Gastroesophageal sphincter (tissue), 4 donors: ENCODE data around the gene TTC9. TPM values are rescaled to one million over a fixed set of nuclear protein-coding genes. Genes with fewer than 3 reads are reported as not detected.

Experiments
- ATAC-seq: fragments of 150-250 bp; one replicate; pipeline ENCODE4 v1.9.1; 2016; ENCODE audit warnings: mild to moderate bottlenecking, moderate library complexity
- H3K27ac ChIP-seq, 4 donors: fragments of 200-600 bp; sonication (generic) in 3 of 4; 1 replicate in 3 of 4; 2 replicates in 1 of 4; pipeline ENCODE4 v1.5.1; 2016 to 2019
- H3K27me3 ChIP-seq: fragments of 200-600 bp; sonication (generic); one replicate; pipeline ENCODE4 v1.5.1; 2019
- H3K36me3 ChIP-seq, 2 donors: fragments of 200-600 bp; sonication (generic); one replicate each; pipeline ENCODE4 v1.5.1; 2019; ENCODE audit warnings: control low read depth in 1 of 2
- H3K4me1 ChIP-seq, 3 donors: fragments of 200-600 bp; sonication (generic); 1 replicate in 2 of 3; 2 replicates in 1 of 3; pipeline ENCODE4 v1.5.1; 2016 to 2019; ENCODE audit warnings: control low read depth in 2 of 3
- H3K4me3 ChIP-seq, 2 donors: fragments of 200-600 bp; sonication (generic); one replicate each; pipeline ENCODE4 v1.5.1; 2019; ENCODE audit warnings: mild to moderate bottlenecking in 1 of 2, moderate library complexity in 1 of 2
- H3K9me3 ChIP-seq, 3 donors: fragments of 200-600 bp; sonication (generic); one replicate each; pipeline ENCODE4 v1.5.1; 2017 to 2019; ENCODE audit warnings: control low read depth in 2 of 3
- EP300 ChIP-seq: sonication (generic); formaldehyde crosslinking; IDR thresholded peaks from one replicate; pipeline ENCODE4 v1.6.1; 2017; ENCODE audit warnings: antibody characterized with exemption, mild to moderate bottlenecking
- POLR2A ChIP-seq, 2 donors: fragments of 450-650 bp; IDR thresholded peaks; one replicate each; pipeline ENCODE4 v1.6.1; 2017; ENCODE audit warnings: antibody characterized with exemption in 2 of 2, mild to moderate bottlenecking in 2 of 2, moderate library complexity in 1 of 2
- POLR2AphosphoS5 ChIP-seq: sonication (generic); formaldehyde crosslinking; IDR thresholded peaks from one replicate; pipeline ENCODE4 v1.6.1; 2017; ENCODE audit warnings: antibody characterized with exemption
- WGBS, 2 donors: methylation state at CpG; one replicate each; pipeline ENCODE4 v1.1.5; 2018; ENCODE audit warnings: low coverage in 1 of 2; 5-methylcytosine and 5-hydroxymethylcytosine counted together
- total RNA-seq, 4 donors: library from RNA; depleted of rRNA; stranded (reverse); fragments of >200 nt; gene quantifications; one replicate each; pipeline ENCODE4 v1.1.0, GENCODE V29; 2016
- TF ChIP-seq, protein P1 (sequence below), 4 experiments: fragments of 200-600 bp in 2 of 4; fragments of 450-650 bp in 2 of 4; sonication (generic) in 1 of 4; IDR thresholded peaks; one replicate each; pipeline ENCODE4 v1.5.1; 2017 to 2019; ENCODE audit warnings: antibody characterized with exemption in 4 of 4, mild to moderate bottlenecking in 2 of 4, moderate library complexity in 2 of 4

TTC9 gene
- total RNA-seq, 4 donors from 2014 or later: 0.40 to 7.3 (median 1.6) TPM

DNA sequence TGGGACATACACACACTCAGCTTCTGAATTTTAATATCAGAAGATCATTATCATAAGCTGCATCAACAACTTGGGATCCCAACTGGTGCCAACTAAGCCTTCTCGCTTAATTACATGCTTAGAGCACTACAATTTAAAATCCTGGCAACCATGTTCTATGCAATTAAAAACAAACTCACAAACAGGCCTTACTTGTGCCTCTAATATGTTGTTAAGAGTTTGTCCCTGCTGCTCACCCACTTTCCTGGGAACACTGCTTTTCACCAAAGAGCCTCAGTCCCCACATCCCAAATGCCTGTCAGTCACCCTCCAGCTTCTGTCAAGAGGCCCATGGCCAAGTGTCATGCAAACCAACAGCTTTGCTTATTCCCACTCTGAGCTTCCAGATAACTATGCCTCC, 69.7 kb downstream of the TTC9 start:
- Histone ChIP-seq H3K27me3 (peaks cover 32% of the 10 kb centered on the region), H3K27ac (no peak overlapping the region), H3K9me3 (no peaks in the 10 kb centered on the region), H3K4me1 (peaks cover 0 to 13% (median 0%) of the 10 kb centered on the region in 3 donors), H3K4me3 (no peak overlapping the region), H3K36me3 (no peaks in the 10 kb centered on the region)
- no peak for ATAC-seq
- 86 to 100% methylated on average over 1 of the region's 1 CpG for WGBS, 2 donors
- TF ChIP-seq POLR2A (IDR thresholded peaks at IDR 0.05) (no peak), POLR2AphosphoS5 (no peak), EP300 (no peak)
- TF ChIP-seq, protein P1, sequence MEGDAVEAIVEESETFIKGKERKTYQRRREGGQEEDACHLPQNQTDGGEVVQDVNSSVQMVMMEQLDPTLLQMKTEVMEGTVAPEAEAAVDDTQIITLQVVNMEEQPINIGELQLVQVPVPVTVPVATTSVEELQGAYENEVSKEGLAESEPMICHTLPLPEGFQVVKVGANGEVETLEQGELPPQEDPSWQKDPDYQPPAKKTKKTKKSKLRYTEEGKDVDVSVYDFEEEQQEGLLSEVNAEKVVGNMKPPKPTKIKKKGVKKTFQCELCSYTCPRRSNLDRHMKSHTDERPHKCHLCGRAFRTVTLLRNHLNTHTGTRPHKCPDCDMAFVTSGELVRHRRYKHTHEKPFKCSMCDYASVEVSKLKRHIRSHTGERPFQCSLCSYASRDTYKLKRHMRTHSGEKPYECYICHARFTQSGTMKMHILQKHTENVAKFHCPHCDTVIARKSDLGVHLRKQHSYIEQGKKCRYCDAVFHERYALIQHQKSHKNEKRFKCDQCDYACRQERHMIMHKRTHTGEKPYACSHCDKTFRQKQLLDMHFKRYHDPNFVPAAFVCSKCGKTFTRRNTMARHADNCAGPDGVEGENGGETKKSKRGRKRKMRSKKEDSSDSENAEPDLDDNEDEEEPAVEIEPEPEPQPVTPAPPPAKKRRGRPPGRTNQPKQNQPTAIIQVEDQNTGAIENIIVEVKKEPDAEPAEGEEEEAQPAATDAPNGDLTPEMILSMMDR (IDR thresholded peaks at IDR 0.05): no peak

DNA sequence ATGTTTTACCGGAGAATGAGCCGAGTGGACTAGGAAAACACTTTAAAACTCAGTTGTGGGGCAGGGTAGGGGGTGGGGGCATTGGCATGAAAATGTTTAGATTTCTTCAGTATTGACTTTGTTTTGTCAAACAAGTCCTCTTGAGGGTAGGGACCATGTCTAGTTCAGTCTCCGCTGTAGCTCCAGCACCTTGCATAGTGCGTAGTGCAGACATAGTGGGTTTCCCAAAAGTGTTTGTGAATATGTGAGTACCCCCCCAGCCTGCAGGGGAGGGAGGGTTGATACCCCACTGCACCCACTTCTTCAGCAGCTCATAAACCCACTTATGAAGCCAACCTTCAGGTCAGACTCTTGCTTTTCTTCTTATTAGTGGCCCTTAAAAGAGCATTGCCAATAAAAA, 71.4 kb downstream of the TTC9 start:
- Histone ChIP-seq H3K4me3 (no peak overlapping the region), H3K9me3 (no peaks in the 10 kb centered on the region), H3K27me3 (peaks cover 20% of the 10 kb centered on the region), H3K4me1 (peaks cover 0 to 13% (median 0%) of the 10 kb centered on the region in 3 donors), H3K36me3 (no peaks in the 10 kb centered on the region), H3K27ac (no peak overlapping the region)
- TF ChIP-seq, protein P1 (IDR thresholded peaks at IDR 0.05): no peak
- TF ChIP-seq POLR2AphosphoS5 (no peak), POLR2A (IDR thresholded peaks at IDR 0.05) (no peak), EP300 (no peak)
- 92 to 100% methylated on average over 2 to 4 of the region's 4 CpGs for WGBS, 2 donors
- ATAC-seq: no peak

DNA sequence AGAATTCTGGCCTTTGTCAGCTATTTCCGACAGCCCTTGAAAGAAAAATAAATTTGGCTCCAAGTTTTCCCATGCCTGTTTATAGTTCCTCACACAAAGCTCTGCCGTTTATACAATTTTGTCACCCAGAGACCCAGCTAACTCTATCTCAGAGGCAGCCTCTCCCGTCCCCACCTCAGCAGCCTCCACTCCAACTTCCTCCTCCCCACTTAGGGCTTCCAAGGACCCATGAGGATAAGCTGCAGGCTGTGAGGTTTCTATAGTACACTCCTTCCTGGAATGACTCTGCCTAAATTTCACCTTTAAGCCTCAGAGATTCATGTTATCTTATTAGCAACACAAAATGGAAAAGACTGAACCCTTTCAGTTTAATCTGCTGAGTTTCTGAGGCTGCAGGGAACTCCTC, 71.8 kb downstream of the TTC9 start:
- TF ChIP-seq POLR2A (IDR thresholded peaks at IDR 0.05) (no peak), EP300 (no peak)
- TF ChIP-seq, protein P1 (IDR thresholded peaks at IDR 0.05): no peak
- H3K27me3 ChIP-seq: peaks cover 24% of the 10 kb centered on the region
- no peak overlapping the region for H3K27ac ChIP-seq
- no peaks in the 10 kb centered on the region for H3K36me3 ChIP-seq
- H3K4me1 ChIP-seq: peaks cover 0 to 13% (median 0%) of the 10 kb centered on the region in 3 donors
- H3K9me3 ChIP-seq: no peaks in the 10 kb centered on the region
- H3K4me3 ChIP-seq: no peak overlapping the region
- 13 to 14% methylated on average over 3 of the region's 3 CpGs for WGBS, 2 donors
- no peak for ATAC-seq

DNA sequence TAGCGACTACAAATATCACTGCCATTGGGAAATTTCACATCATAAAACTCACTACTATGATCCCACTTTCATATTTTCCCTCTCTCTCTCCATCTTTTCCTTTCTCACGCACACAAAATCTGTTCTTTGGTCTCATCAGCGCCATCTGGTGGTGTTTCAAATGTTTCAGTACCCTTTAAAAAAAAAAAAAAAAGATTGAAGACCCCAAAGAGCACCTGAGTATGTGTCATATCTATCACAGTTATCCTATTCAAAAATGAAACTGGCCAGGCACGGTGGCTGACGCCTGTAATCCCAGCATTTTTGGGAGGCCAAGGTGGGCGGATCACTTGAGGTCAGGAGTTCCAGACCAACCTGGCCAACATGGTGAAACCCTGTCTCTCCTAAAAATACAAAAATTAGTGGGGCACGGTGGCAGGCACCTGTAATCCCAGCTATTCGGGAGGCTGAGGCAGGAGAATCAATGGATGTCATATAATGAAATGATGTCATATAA, 72.4 kb downstream of the TTC9 start:
- TF ChIP-seq, protein P1 (IDR thresholded peaks at IDR 0.05): peak; percentile 28 to 63 (median 46)
- TF ChIP-seq EP300: no peak
- no peak overlapping the region for H3K4me3 ChIP-seq
- peaks cover 30% of the 10 kb centered on the region for H3K27me3 ChIP-seq
- H3K36me3 ChIP-seq: no peaks in the 10 kb centered on the region
- no peaks in the 10 kb centered on the region for H3K9me3 ChIP-seq
- H3K4me1 ChIP-seq: peaks cover 0 to 13% (median 0%) of the 10 kb centered on the region in 3 donors
- H3K27ac ChIP-seq: no peak overlapping the region
- 12 to 23% methylated on average over 7 to 8 of the region's 8 CpGs for WGBS, 2 donors
- ATAC-seq: no peak

DNA sequence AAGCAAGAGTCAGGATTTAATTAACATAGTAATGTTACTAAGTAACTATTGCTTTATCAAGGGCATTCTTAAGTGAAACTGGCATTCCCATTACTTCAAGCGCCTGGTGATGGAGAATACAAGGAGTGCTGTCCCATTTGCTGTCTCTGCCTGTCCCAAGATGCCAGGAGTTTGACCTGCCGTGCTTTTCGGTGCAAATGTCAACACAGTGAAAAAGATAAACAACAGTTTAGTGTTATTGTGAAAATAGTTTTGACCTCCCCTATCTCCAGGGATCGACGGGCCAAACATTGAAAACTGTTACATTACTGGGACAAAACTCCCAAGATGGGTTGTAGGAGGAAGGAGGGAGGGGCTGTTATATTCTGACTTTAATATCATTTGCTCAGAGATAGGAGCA, 74.8 kb downstream of the TTC9 start:
- no peak for ATAC-seq
- peaks cover 24% of the 10 kb centered on the region for H3K27me3 ChIP-seq
- no peak overlapping the region for H3K4me3 ChIP-seq
- TF ChIP-seq EP300: no peak
- TF ChIP-seq, protein P1 (IDR thresholded peaks at IDR 0.05): no peak
- TF ChIP-seq POLR2A (IDR thresholded peaks at IDR 0.05): no peak
- TF ChIP-seq POLR2AphosphoS5: no peak
- no peaks in the 10 kb centered on the region for H3K9me3 ChIP-seq
- 33 to 49% methylated on average over 5 of the region's 5 CpGs for WGBS, 2 donors
- H3K27ac ChIP-seq: no peak overlapping the region
- H3K36me3 ChIP-seq: no peaks in the 10 kb centered on the region
- peaks cover 0 to 13% (median 0%) of the 10 kb centered on the region in 3 donors for H3K4me1 ChIP-seq
